ENCODE measurements around the gene CX3CL1. TPM values are rescaled to one million over a fixed set of nuclear protein-coding genes. Genes with fewer than 3 reads are reported as not detected.

The CX3CL1 gene
- total RNA-seq (10 to 100 TPM in 2 of 7 donors, 1 to 10 TPM in 5; 2.2 to 12.2 (median 6.6) TPM), polyA plus RNA-seq (1 to 10 TPM; 9.8 to 9.9 TPM)
- long read RNA-seq, donor 1, partial matches to known transcripts, result 0 of 5 reads
- long read RNA-seq, donor 1, other reads (novel, unspliced or antisense), result 5 of 5 reads
- long read RNA-seq, donor 2, result 0 reads
- long read RNA-seq, donor 3, partial matches to known transcripts, result 0 of 4 reads
- long read RNA-seq, donor 3, other reads (novel, unspliced or antisense), result 3 of 4 reads

GRCh38 chr16:57372372-57373116 is at the start of gene CX3CL1:
CX3CL1 (plus strand) TSS chr16:57372490; CDS start chr16:57372569, 79 bp downstream.
- DNase-seq, result peak in 4 of 5 donors; percentile 34 to 53 (median 47)
- Histone ChIP-seq H3K36me3 (no peaks in the 10 kb centered on the region), H3K4me1 (ENCODE audit: insufficient read depth) (peaks cover 2% of the 10 kb centered on the region), H3K4me3 (peak within 1 kb of the TSS; percentile 38), H3K27me3 (no peaks in the 10 kb centered on the region), H3K9me3 (no peaks in the 10 kb centered on the region), H3K27ac (no peak within 1 kb of the TSS)
- intact Hi-C loops (cut with DNase I), result loop anchor here in 1 of 4 donors (5.0 kb wide), 1 partner anchor 55 kb away; no protein-coding TSS in a partner anchor
- TF ChIP-seq CTCF (IDR thresholded peaks at IDR 0.05) (no peak), POLR2A (IDR thresholded peaks at IDR 0.05) (peak; percentile 44), EP300 (IDR thresholded peaks at IDR 0.05) (no peak)
- 1 to 6% (median 5%) methylated on average over 15 to 23 of the region's 23 CpGs for WGBS, 3 donors

DNA sequence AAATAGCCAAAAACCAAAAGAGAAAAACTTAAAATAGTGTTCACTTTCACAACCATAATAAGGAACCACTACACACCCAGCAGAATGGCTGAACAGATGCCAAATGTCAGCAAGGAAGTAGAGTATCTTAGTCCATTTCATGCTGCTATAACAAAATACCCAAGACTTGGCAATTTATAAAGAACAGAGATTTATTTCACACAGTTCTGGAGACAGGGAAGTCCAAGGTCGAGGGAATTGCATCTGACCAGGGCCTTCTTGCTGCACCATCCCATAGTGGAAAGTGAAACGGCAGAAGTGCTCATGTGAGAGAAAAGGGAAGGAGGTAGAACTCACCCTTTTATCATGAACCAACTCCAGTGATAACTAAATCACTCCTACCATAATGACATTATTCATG is 47.5 kb upstream of the CX3CL1 start:
- Histone ChIP-seq H3K27me3 (no peaks in the 10 kb centered on the region), H3K9me3 (no peaks in the 10 kb centered on the region), H3K27ac (no peak overlapping the region), H3K36me3 (no peaks in the 10 kb centered on the region), H3K4me3 (no peak overlapping the region), H3K4me1 (ENCODE audit: insufficient read depth) (no peaks in the 10 kb centered on the region)
- WGBS, 3 donors, result 52 to 60% (median 53%) methylated on average over 2 of the region's 2 CpGs
- no peak for DNase-seq
- intact Hi-C loops (cut with DNase I), result no loop called here
- TF ChIP-seq POLR2A (IDR thresholded peaks at IDR 0.05) (no peak), EP300 (IDR thresholded peaks at IDR 0.05) (no peak), CTCF (IDR thresholded peaks at IDR 0.05) (no peak)

GRCh38 chr16:57325458-57325857 is 46.8 kb upstream of the CX3CL1 start:
- H3K27ac ChIP-seq, result no peak overlapping the region
- no peak for DNase-seq
- H3K4me3 ChIP-seq, result no peak overlapping the region
- H3K4me1 ChIP-seq (ENCODE audit: insufficient read depth), result no peaks in the 10 kb centered on the region
- no peaks in the 10 kb centered on the region for H3K9me3 ChIP-seq
- 41 to 54% (median 42%) methylated on average over 1 of the region's 1 CpG for WGBS, 3 donors
- intact Hi-C loops (cut with DNase I), result no loop called here
- H3K36me3 ChIP-seq, result no peaks in the 10 kb centered on the region
- TF ChIP-seq POLR2A (IDR thresholded peaks at IDR 0.05) (no peak), CTCF (IDR thresholded peaks at IDR 0.05) (no peak), EP300 (IDR thresholded peaks at IDR 0.05) (no peak)
- H3K27me3 ChIP-seq, result no peaks in the 10 kb centered on the region

DNA sequence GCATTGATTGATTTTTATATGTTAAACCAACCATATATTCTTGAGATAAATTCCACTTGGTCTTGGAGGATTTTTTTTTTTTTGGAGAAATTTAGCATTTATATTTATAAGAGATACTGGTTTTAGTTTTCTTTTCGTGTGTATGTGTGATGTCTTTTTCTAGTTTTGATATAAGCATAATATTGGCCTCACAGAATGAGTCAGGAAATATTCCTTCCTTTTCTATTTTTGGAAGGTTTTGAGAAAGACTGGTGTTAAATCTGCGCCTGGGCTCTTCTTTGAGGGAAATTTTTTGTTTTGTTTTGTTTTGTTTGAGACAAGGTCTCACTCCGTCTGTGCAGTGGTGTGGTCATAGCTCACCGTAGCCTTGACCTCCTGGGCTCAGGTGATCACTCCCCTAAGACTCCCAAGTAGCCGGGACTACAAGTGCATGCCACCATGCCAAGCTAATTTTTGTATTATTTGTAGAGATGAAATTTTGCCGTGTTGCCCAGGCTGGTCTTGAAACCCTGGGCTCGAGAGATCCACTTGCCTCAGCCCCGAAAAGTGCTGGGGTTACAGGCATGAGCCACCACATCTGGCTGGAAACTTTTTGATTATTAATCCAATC is 42.5 kb upstream of the CX3CL1 start:
- Histone ChIP-seq H3K4me1 (ENCODE audit: insufficient read depth) (no peaks in the 10 kb centered on the region), H3K9me3 (no peaks in the 10 kb centered on the region), H3K4me3 (no peak overlapping the region), H3K36me3 (no peaks in the 10 kb centered on the region), H3K27me3 (no peaks in the 10 kb centered on the region), H3K27ac (no peak overlapping the region)
- intact Hi-C loops (cut with DNase I), result no loop called here
- TF ChIP-seq CTCF (IDR thresholded peaks at IDR 0.05) (no peak), POLR2A (IDR thresholded peaks at IDR 0.05) (no peak), EP300 (IDR thresholded peaks at IDR 0.05) (no peak)
- 28 to 44% (median 34%) methylated on average over 8 of the region's 8 CpGs for WGBS, 3 donors
- DNase-seq, result no peak

Measured in ovary (tissue), 10 donors.